Stimulated activated CD8-positive, alpha-beta memory T cell treated with anti-CD3 and anti-CD28 coated beads, Interleukin-2, amount 100 ng/mL, for 1 hour (primary cell): ENCODE results near the gene FSTL4.

Experiments
- DNase-seq, 2 donors: peaks; one replicate each; pipeline ENCODE4 v3.0.0-alpha.2; 2020; ENCODE audit warnings: low read depth in 2 of 2

Gene FSTL4

DNA sequence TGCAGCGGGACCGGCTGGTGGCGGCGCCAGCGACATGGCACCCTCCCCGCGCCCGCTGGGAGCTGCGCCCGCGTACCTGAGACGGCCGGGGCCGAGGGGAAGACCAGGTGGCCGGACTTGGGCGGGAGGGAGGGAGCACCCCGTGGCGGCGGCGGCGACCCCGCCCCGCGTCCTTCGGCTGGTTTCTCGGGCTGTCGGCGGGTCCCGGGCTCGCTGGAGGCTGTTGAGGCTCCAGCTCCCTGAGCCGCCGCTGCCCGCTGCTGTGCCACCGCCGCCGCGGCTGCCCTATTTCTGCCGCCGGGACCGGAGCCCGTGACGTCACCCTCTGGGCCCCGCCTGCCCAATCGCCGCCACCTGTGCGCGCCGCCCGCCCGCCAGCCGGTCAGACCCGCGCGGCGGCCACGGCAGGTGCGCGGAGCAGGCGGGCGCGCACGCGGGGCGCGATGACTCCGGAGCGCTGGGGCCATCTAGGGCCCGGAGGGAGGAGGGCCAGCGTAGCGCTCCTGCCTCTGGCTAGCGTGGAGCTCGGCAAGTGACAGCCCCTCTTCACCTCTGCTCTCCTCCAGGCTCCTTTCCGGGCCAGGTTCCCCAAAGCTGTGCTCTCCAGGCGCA lies at the start of gene FSTL4:
Gene FSTL4 (minus strand): TSS at position 293 of the 612 bp plus-strand sequence.
- DNase-seq: no peak

GRCh38 chr5:133661389-133661788 lies 49.0 kb upstream of the FSTL4 start:
- no peak for DNase-seq

DNA sequence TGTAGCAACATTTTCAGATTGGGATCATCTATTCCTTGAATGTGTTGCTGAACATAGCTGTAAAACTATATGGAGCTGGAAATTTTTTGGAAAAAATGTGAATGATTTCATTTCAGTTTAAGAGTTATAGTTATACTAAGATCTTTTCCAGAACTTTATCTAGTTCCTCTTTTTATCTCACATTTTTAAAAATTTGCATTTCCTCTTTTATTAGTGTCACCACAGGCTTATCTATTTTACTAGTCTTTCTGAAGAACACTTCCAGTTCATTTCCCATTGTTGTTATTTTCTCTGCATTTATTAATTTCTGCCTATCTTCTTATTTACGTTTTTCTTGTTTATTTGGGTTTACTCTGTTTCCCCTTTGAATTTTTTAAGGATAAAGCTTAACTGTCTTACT lies 46.0 kb upstream of the FSTL4 start:
- DNase-seq: no peak

DNA sequence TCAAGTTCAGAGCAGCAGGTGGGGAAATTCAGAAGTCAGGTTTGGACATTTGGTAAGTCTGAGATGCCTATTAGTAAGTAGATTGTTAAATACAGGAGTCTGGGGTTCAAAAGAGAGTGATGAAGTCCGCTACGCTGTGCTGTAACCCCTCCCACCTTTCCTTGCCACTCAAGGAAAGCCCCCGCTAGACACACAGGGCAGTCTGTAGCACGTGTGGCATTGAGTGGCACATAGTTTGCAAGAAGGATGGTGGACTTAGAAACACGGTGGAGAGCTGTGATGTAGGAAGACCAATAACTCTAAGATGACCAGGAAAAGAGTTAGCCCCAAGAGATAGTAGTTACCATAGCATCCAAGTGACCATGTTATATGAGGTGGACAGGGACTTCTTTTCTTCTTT lies 44.7 kb upstream of the FSTL4 start:
- DNase-seq: no peak

DNA sequence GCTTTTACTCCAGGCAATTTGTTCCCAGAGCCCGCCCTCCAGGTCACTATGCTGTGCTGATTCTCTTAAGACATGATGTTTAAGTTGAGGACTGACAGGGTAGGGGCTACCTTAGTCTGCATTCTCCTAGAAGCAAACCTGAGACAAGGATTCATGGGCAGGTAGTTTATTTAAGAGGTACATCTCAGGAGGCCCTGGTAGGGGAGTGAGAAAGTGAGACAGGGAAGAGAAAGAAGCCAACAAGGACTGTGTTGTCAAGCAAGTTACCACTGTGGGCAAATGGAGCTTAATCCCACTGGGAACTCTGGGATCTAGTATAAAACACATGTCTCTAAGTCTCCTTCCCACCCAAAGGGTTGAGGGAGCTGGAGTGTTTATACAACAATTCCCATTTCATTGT lies 43.6 kb upstream of the FSTL4 start:
- DNase-seq: no peak

- DNase-seq: no peak
These were observed 41.4 kb upstream of the FSTL4 start for GRCh38 chr5:133653760-133654049.

DNA sequence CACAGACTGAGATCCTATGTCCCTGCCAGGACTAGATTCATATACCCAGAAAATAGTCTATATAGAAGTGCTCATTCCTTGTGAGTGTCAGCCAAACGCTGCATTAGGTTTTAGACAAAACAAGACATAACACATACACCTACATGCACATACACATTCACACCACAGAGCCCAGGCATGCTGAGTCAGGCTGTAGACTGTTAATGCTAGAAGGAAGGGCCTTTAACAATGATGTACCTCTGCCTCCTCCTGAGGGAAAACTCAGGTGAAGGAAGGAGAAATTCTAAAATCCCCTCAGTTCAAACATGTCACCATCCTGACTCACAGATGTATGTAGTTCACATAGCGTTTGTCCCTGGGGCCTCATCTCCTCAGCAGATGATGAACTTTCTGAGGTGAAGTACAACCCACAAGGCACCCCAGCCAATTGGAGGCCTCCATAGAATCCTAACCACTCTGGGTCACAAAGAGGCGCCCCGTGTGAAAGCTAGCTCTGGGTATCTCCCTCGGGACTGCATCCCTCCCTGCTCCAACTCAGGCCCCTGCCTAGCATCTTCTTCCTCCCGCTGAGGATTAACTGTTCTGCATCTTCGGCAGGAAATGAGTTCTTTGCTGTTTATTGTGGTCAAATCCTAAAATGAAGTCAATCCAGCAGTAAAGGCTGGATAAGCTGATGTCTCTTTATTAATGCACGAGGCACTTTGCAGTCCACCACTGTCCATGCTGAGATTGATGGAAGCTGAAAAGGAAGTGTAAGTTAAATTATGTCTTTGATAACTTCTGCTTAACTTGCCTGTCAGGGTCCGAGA lies 40.8 kb upstream of the FSTL4 start:
- DNase-seq: no peak

DNA sequence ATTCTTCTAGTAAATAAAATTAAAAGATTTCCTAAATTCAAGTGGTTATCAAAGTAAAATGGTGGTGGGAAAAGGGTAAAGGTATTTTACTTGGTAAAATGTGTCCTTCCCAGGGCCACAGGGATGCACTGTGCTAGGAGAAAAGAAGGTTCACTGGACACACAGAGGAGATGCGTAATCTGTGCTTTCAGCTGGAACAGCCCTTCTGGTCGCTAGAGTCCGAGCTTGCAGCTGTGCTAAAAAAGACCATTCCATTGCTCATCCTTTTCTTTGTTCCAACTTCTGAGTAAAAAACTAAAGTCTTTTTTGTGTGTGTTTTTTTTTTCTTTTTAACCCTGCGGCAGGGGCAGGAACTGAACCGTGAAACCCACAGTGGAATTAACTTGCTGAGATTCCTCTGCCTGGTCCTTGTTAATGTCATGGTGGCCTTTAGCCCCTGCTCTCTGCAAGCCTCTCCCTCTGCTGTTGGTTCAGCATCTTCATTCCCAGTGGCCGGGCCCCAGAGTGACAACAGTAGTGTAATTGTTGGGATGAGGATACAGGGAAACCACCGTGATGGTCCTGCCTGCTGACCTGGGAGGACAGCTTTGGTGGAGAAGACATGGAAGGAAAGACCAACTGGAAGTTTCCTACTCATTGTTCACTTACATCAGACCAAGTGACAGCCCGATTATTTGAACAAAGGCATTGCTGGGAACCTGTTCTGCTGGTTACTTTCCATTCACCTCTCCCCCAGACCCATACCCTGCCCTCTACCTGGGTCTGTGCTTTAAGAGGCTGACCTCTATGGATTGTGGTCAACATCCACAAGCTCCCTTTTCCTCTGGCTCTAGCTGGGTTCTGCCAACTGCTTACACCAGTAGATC lies 31.9 kb upstream of the FSTL4 start:
- no peak for DNase-seq

DNA sequence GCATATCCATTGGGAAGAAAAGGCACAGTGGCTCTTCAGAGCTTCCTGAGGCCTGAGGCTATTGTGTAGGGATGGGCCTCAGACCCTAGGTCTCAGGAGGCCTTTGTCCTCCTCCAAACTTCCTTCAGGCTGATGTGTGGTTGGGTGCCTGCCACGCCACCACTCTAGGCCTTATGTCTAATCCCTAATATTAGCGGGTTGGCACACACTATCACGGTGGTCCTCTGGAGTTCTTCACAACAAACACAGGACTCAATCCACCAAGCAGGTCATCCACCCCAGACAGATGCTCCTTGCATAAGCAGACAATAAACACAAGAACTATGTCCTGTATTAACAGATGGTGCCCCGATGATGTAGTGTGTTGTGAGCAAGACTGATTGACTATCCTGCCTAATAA lies 31.0 kb upstream of the FSTL4 start:
- DNase-seq: no peak

GRCh38 chr5:133642153-133642722 lies 29.9 kb upstream of the FSTL4 start:
- no peak for DNase-seq

- DNase-seq: no peak
These were observed 29.3 kb upstream of the FSTL4 start for GRCh38 chr5:133641683-133642082.

DNA sequence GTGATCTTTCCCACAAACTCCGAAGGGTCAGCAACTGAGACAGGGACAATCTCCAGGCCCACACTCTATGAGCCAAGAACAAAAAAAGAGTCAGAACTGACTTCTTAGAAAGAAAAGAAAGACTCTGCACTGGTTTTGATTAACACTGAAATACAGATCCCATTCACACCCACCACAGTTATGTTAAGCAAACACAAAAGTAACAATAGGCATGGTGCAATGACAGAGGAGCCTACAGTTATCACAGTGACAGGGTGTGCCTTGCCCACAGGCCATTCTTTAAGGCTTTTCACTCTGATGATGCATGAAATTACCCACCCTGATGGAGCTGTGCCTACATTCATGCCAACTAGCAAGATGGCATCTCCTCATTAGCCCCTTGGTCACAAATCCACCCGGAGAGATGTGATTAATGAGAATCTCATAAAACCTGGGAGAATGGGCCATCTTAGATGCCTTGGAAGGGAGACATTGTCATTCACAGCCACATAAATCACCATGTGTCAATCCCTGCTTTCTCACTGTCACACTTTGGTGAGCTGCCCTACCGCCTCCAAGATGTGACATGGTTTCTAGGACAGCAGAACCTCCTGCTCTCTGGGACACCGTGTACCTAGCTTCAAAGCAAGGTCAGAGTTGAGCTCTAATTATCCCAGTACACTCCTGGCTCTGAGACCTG lies 27.6 kb upstream of the FSTL4 start:
- no peak for DNase-seq

DNA sequence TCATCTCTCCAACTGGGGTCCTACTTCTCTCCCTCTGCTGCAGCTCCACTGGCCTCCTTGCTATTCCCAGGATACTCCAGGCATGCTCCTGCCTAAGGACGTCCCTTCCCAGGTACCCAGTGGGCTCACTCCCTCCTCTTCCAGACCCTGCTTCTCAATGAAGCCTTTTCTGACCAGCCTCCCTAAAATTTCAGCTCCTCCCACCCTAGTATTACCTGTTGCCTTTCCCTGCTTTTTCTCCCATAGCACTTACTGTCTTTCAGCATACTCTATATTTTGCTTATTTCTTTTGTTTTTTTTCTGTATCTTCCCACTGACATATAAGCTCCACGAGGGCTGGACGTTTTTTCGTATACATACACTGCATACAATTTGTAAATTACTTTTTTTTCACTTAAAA lies 26.1 kb upstream of the FSTL4 start:
- no peak for DNase-seq

DNA sequence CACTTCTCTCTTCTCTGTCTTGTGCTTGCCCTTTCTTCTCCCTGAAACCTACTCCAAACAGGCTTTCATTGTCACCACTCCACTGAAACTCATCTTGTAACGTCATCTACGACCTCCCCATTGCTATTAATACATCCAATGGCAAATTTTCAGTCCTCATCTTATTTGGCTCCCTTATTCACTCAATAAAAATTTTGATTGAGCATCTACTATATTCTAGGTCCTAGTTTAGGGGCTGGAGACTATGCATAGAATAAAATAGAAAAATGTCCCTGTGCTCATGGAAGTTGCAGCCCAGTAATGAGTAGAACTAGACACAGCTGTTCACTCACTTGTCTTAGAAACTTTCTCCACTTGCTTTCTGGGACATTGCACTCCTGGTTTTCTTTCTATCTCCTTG lies 24.9 kb upstream of the FSTL4 start:
- no peak for DNase-seq

DNA sequence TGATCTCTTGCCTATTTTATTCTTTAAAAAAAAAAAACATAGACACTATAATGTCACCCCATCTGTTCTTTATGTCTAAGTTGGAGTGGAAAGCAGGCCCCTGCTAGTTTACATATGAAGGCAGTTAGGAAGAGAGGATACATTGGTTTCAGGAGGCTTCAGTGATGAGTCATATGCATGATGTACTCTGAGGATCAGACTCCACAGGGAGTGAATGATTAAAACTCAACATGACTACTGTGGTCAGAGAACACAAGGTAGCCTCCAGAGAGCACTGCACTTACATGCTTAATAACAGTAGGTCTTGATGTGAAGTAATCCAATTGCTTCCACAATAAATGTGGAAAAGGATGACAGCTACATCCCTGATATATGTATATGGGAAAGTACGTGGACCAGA lies 22.7 kb upstream of the FSTL4 start:
- DNase-seq: no peak

DNA sequence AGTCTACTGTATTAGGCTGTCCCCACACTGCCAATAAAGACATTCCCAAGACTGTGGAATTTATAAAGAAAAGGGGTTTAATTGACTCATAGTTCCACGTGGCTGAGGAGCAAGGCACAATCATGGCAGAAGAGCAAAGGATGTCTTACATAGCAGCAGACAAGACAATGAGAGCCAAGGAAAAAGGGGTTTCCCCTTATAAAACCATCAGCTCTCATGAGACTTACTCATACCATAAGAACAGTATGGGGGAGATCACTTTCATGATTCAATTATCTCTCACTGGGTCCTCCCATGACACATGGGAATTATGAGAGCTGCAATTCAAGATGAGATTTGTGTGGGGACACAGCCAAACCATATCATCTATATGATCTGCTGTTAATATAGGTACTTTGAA lies 14.8 kb upstream of the FSTL4 start:
- no peak for DNase-seq

GRCh38 chr5:133624316-133624715 lies 12.0 kb upstream of the FSTL4 start:
- no peak for DNase-seq

DNA sequence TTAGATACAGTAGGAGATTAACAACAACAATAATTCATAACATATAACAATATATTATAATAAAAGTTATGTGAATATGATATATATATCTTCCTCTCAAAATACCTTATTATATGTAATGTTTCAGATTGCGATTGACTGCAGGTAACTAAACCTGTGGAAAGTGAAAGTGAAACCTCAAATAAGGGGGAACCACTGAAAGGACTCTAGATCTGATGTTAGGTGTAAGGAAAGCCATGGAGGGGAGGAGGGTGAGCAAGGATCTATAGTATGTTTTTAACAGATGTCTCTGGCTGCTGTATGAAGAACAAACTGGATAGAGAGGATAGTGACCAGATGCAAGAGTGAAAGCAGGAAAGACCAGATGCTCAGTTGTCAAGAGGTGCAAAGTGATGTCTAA lies 5.8 kb upstream of the FSTL4 start:
- no peak for DNase-seq

DNA sequence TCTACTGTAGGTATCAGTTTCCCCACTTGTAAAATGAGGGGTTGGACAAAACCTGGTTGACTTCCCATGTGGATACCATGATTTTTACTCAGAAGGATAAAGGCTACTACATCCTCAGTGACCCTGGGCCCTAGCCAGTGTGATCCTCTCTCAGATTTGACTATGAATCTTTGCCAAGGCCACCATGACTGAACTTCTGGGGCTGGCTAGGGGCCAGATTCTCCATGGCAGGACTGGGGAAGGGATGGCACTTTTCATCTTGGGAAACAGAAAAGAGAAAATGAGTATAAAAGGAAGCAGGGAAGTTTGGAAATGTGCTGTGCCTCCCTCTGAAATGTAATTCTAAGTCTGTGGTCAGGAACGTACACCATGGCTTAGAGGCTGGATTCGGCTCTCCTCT lies 1.4 kb upstream of the FSTL4 start:
- DNase-seq: no peak

GRCh38 chr5:133613184-133613583 lies 843 bp upstream of the FSTL4 start:
- no peak for DNase-seq

DNA sequence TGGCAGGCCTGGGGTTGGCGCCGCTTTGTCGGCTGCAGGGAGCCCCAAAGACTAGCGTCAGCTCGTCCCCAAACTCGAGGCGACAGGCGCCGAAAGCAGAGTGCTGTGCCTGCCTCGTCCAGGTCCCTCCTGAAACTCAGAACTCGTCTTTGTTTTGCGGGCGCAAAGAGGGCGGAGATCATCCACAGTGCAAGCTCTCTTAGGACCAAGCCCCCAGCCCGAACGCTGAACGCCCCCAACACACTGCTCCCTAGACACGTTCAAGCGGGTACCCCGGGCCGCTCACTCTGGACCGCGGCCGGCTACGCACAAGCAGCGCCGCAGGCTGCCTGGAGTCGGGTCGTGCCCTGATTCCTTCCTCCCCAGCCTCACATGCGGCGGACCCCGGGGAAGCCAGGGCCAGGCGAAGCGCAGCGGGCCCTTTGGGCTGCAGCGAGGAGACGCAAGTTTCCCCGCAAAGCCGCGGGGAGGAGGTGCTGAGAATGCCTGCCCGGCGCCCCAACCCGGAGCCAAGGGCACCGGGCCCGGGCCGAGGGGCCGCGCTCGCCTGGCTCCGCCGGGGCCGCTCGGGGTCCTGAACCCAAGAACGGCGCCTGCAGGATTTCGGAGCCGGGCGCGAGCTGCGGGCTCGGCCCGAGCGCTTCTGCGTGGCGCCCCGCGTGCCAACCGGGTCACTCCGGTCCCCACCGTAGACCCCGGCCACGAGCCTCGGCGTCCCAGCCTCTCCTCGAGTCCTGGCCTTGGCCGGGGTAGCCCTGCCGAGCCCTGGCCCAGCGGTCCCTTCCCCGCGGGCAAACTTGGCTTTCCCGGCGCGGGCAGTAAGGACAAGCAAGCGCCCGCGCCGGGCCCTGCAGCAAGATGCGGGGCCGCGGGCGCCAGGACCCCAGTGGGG lies 738 bp downstream of the FSTL4 start:
- DNase-seq: no peak
